Uterus (tissue), 4 donors: ENCODE results near the gene LENG8. TPM values are rescaled to one million over a fixed set of nuclear protein-coding genes. Genes with fewer than 3 reads are reported as not detected.

Experiments used
- DNase-seq, 2 donors: peaks; one replicate each; pipeline ENCODE4 v3.0.0-alpha.2; 2019 to 2020
- H3K27ac ChIP-seq, 2 donors: fragments of 200-600 bp; sonication (generic); 1 replicate in 1 of 2; 2 replicates in 1 of 2; pipeline ENCODE4 v1.5.1; 2016 to 2018
- H3K27me3 ChIP-seq, 2 donors: fragments of 200-600 bp; sonication (generic); one replicate each; pipeline ENCODE4 v1.5.1; 2018 to 2019; ENCODE audit warnings: control low read depth in 1 of 2
- H3K36me3 ChIP-seq, 2 donors: fragments of 200-600 bp; sonication (generic); one replicate each; pipeline ENCODE4 v1.5.1; 2019; ENCODE audit warnings: control low read depth in 1 of 2
- H3K4me1 ChIP-seq, 2 donors: fragments of 200-600 bp; sonication (generic); one replicate each; pipeline ENCODE4 v1.5.1; 2018 to 2019; ENCODE audit warnings: control low read depth in 1 of 2
- H3K4me3 ChIP-seq, 2 donors: fragments of 200-600 bp; sonication (generic); 1 replicate in 1 of 2; 2 replicates in 1 of 2; pipeline ENCODE4 v1.5.1; 2018 to 2019; ENCODE audit warnings: mild to moderate bottlenecking in 1 of 2
- H3K9me3 ChIP-seq, 2 donors: fragments of 200-600 bp; sonication (generic); one replicate each; pipeline ENCODE4 v1.5.1; 2019; ENCODE audit warnings: control low read depth in 1 of 2
- CTCF ChIP-seq, 4 experiments: fragments of 200-600 bp in 2 of 4; fragments of 450-650 bp in 2 of 4; sonication (generic) in 2 of 4; IDR thresholded peaks; one replicate each; pipeline ENCODE4 v1.5.1; 2016 to 2019; ENCODE audit warnings: antibody characterized with exemption in 4 of 4, mild to moderate bottlenecking in 2 of 4, moderate library complexity in 1 of 4
- POLR2A ChIP-seq, 2 donors: fragments of 450-650 bp; IDR thresholded peaks; one replicate each; pipeline ENCODE4 v1.6.1; 2016; ENCODE audit warnings: antibody characterized with exemption in 2 of 2, mild to moderate bottlenecking in 1 of 2, moderate library complexity in 1 of 2
- intact Hi-C: fragments of 100-400 bp; cut with DNase I; formaldehyde crosslinking; loops from one replicate; pipeline ENCODE4 v1.15.1; 2023; ENCODE audit warnings: low total_unique reads
- total RNA-seq, 4 donors: library from RNA; depleted of rRNA in 3 of 4; stranded (reverse); fragments of >200 nt in 3 of 4; gene quantifications; one replicate each; pipeline versions ENCODE4 v1.1.0 to v1.2.4, GENCODE V29; 2014 to 2023
- donor health status: DM: yes; HTN: yes; CAD: no.

LENG8 gene
- total RNA-seq, 4 donors from 2014 or later = 58.1 to 275 (median 91.4) TPM

DNA sequence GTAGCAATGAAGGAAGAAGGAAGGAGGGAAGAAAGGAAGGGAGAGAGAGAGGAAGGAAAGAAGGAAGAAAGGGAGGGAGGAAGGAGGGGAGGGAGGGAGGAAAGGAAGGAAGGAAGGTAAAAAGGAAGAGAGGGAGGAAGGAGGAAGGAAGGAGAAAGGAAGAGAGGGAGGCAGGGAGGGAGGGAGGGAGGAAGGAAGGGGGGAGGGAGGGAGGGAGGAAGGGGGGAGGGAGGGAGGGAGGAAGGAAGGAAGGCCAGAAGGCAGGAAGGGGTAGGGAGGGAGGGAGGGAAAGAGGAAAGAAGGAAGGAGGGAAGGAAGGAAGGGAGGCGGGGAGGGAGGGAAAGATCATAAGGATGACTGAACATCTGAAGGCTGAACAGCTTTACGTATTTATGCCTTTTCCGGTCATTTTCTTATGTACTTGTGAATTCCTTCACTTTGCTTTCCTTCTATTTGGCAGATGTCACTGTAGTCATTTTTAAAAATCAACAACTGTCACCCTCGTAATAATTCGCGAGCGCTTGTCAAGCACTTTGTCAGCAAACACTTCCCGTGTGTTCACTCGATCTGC is 40.5 kb upstream of the LENG8 start:
- H3K9me3 ChIP-seq = no peaks in the 10 kb centered on the region
- no peaks in the 10 kb centered on the region for H3K36me3 ChIP-seq
- no peak for TF ChIP-seq CTCF (IDR thresholded peaks at IDR 0.05)
- TF ChIP-seq POLR2A (IDR thresholded peaks at IDR 0.05) = no peak
- no peak overlapping the region for H3K4me3 ChIP-seq
- H3K27ac ChIP-seq = no peak overlapping the region
- no peak for DNase-seq
- intact Hi-C loops = no loop called here
- H3K27me3 ChIP-seq = no peaks in the 10 kb centered on the region
- H3K4me1 ChIP-seq = no peaks in the 10 kb centered on the region

GRCh38 chr19:54411033-54411432 is 38.0 kb upstream of the LENG8 start:
- no peak overlapping the region for H3K27ac ChIP-seq
- intact Hi-C loops = no loop called here
- TF ChIP-seq CTCF (IDR thresholded peaks at IDR 0.05) (no peak), POLR2A (IDR thresholded peaks at IDR 0.05) (no peak)
- H3K4me3 ChIP-seq = no peak overlapping the region
- H3K27me3 ChIP-seq = peaks cover 0 to 14% of the 10 kb centered on the region in 2 donors
- no peaks in the 10 kb centered on the region for H3K9me3 ChIP-seq
- H3K4me1 ChIP-seq = no peaks in the 10 kb centered on the region
- no peak for DNase-seq
- H3K36me3 ChIP-seq = no peaks in the 10 kb centered on the region

GRCh38 chr19:54412877-54413276 is 36.1 kb upstream of the LENG8 start:
- Histone ChIP-seq H3K36me3 (no peaks in the 10 kb centered on the region), H3K4me1 (no peaks in the 10 kb centered on the region), H3K9me3 (no peaks in the 10 kb centered on the region), H3K27ac (no peak overlapping the region), H3K4me3 (no peak overlapping the region), H3K27me3 (peaks cover 0 to 22% of the 10 kb centered on the region in 2 donors)
- TF ChIP-seq CTCF (IDR thresholded peaks at IDR 0.05) (no peak), POLR2A (IDR thresholded peaks at IDR 0.05) (no peak)
- DNase-seq = no peak
- intact Hi-C loops = no loop called here

DNA sequence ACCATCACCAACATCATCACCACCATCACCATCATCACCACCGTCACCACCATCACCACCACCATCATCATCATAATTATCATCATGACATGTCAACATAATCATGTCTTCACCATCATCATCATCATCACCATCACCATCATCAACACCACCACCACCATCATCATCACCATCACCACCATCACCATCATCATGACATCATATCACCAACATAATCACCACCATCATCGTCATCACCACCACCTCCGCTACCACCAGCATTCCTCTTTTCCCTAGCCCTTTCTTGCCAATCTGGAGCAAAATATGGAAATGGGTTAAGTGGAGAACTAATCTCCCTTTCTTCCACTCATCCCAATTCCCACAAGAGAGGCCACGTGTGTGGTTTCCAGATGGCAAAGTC is 34.8 kb upstream of the LENG8 start:
- no peaks in the 10 kb centered on the region for H3K36me3 ChIP-seq
- peaks cover 3 to 22% of the 10 kb centered on the region in 2 donors for H3K27me3 ChIP-seq
- DNase-seq = no peak
- intact Hi-C loops = no loop called here
- TF ChIP-seq POLR2A (IDR thresholded peaks at IDR 0.05) (no peak), CTCF (IDR thresholded peaks at IDR 0.05) (no peak)
- H3K4me3 ChIP-seq = no peak overlapping the region
- H3K9me3 ChIP-seq = no peaks in the 10 kb centered on the region
- H3K27ac ChIP-seq = no peak overlapping the region
- no peaks in the 10 kb centered on the region for H3K4me1 ChIP-seq

GRCh38 chr19:54415208-54415900 is 33.6 kb upstream of the LENG8 start, which contains the start of gene TTYH1:
TTYH1 (plus strand) TSS chr19:54415464; CDS start chr19:54415553, 89 bp downstream.
- peaks cover 3 to 22% of the 10 kb centered on the region in 2 donors for H3K27me3 ChIP-seq
- intact Hi-C loops = no loop called here
- no peak for DNase-seq
- peak within 1 kb of the TSS in 1 of 2 donors; percentile 1 for H3K4me3 ChIP-seq
- no peaks in the 10 kb centered on the region for H3K4me1 ChIP-seq
- peak within 1 kb of the TSS in 1 of 2 donors; percentile 8 for H3K27ac ChIP-seq
- TF ChIP-seq CTCF (IDR thresholded peaks at IDR 0.05) (no peak), POLR2A (IDR thresholded peaks at IDR 0.05) (no peak)
- no peaks in the 10 kb centered on the region for H3K9me3 ChIP-seq
- H3K36me3 ChIP-seq = no peaks in the 10 kb centered on the region
